OCI-LY7 (cell line): Measurements from ENCODE around the gene TUBGCP6. TPM values are rescaled to one million over a fixed set of nuclear protein-coding genes. Genes with fewer than 3 reads are reported as not detected.

Source experiments
- BruUV-seq: library from RNA; stranded (reverse); fragments of 400-500 nt; replicated peaks from 2 replicates; lab custom pipeline; 2021; lab: Mats Ljungman, UMichigan
- CTCF ChIA-PET: fragments of 300-600 bp; sonication (Branson Sonifier 250); formaldehyde crosslinking; loops from one replicate; lab custom pipeline; 2022; ENCODE audit warnings: antibody characterized with exemption; ENCODE audit not compliant: unreplicated experiment; lab: Charles Lee
- POLR2A ChIA-PET: fragments of 300-600 bp; sonication (Branson Sonifier 250); formaldehyde crosslinking; loops from one replicate; lab custom pipeline; 2022; ENCODE audit warnings: antibody characterized with exemption; lab: Charles Lee
- DNase-seq: peaks from one replicate; pipeline ENCODE4 v3.0.0-alpha.2; 2015; ENCODE audit warnings: low spot score
- H2AFZ ChIP-seq: fragments of 200-600 bp; sonication (generic), shearing (Covaris generic); 2 replicates; pipeline ENCODE4 v1.6.1; 2014; ENCODE audit warnings: mild to moderate bottlenecking, antibody characterized with exemption, low read length, moderate library complexity
- H3K27ac ChIP-seq: fragments of 200-600 bp; sonication (generic); 2 replicates; pipeline ENCODE4 v1.5.1; 2014; ENCODE audit warnings: mixed run types, low read depth, mild to moderate bottlenecking, moderate library complexity, low read length, inconsistent platforms; ENCODE audit not compliant: poor library complexity, severe bottlenecking
- H3K36me3 ChIP-seq: fragments of 200-600 bp; sonication (generic); 2 replicates; pipeline ENCODE4 v1.6.1; 2014; ENCODE audit warnings: mild to moderate bottlenecking, antibody characterized with exemption, low read length, moderate library complexity, mixed read lengths; ENCODE audit not compliant: insufficient read depth
- H3K4me1 ChIP-seq: fragments of 200-600 bp; sonication (generic); 2 replicates; pipeline ENCODE4 v1.5.1; 2014; ENCODE audit warnings: mild to moderate bottlenecking, low read length; ENCODE audit not compliant: insufficient read depth, poor library complexity, severe bottlenecking
- H3K4me2 ChIP-seq: fragments of 200-600 bp; sonication (generic); 2 replicates; pipeline ENCODE4 v1.6.1; 2014; ENCODE audit warnings: mild to moderate bottlenecking, low read length
- H3K4me3 ChIP-seq: fragments of 200-600 bp; sonication (generic); 2 replicates; pipeline ENCODE4 v1.5.1; 2014; ENCODE audit warnings: mild to moderate bottlenecking, low read depth, low read length; ENCODE audit not compliant: poor library complexity, severe bottlenecking
- H3K79me2 ChIP-seq: fragments of 200-600 bp; sonication (generic); 2 replicates; pipeline ENCODE4 v1.6.1; 2016; ENCODE audit warnings: low read depth, mild to moderate bottlenecking, low read length, moderate library complexity, mixed read lengths; ENCODE audit not compliant: insufficient read depth
- H3K9me2 ChIP-seq: fragments of 200-600 bp; sonication (generic); 2 replicates; pipeline ENCODE4 v1.6.1; 2016; ENCODE audit warnings: mild to moderate bottlenecking, low read length, mixed read lengths; ENCODE audit not compliant: insufficient read depth
- H3K9me3 ChIP-seq: fragments of 200-600 bp; sonication (generic); 2 replicates; pipeline ENCODE4 v1.6.1; 2014; ENCODE audit warnings: mild to moderate bottlenecking, mixed run types, low read length, mixed read lengths
- H4K20me1 ChIP-seq: fragments of 200-600 bp; sonication (generic); 2 replicates; pipeline ENCODE4 v1.6.1; 2014; ENCODE audit warnings: mild to moderate bottlenecking, antibody characterized with exemption, low read length, moderate library complexity, mixed read lengths; ENCODE audit not compliant: insufficient read depth
- EZH2phosphoT487 ChIP-seq: fragments of 200-600 bp; sonication (generic); IDR thresholded peaks from 2 replicates; pipeline ENCODE4 v1.6.1; 2018; ENCODE audit warnings: low read depth, borderline replicate concordance, mild to moderate bottlenecking, mixed run types, antibody characterized with exemption, low read length, moderate library complexity, mixed read lengths
- intact Hi-C: fragments of 100-400 bp; cut with micrococcal nuclease; formaldehyde crosslinking; loops from one replicate; pipeline ENCODE4 v1.10.0; 2022; ENCODE audit not compliant: unreplicated experiment
- total RNA-seq, 2 experiments: library from RNA; depleted of rRNA in 1 of 2; stranded (reverse); fragments of >200 nt in 1 of 2; shearing (Covaris generic) in 1 of 2; gene quantifications; 2 replicates each; pipeline ENCODE4 v1.2.3, GENCODE V29; 2014 to 2022
- TF ChIP-seq, protein P1 (sequence below): fragments of 200-600 bp; sonication (generic); conservative IDR thresholded peaks from 2 replicates; pipeline ENCODE4 v1.5.1; 2014; ENCODE audit warnings: mild to moderate bottlenecking, antibody characterized with exemption, low read length, moderate library complexity, mixed read lengths

Gene TUBGCP6
- total RNA-seq, 2 experiments from 2014 or later = 57.7 to 63.2 TPM

DNA sequence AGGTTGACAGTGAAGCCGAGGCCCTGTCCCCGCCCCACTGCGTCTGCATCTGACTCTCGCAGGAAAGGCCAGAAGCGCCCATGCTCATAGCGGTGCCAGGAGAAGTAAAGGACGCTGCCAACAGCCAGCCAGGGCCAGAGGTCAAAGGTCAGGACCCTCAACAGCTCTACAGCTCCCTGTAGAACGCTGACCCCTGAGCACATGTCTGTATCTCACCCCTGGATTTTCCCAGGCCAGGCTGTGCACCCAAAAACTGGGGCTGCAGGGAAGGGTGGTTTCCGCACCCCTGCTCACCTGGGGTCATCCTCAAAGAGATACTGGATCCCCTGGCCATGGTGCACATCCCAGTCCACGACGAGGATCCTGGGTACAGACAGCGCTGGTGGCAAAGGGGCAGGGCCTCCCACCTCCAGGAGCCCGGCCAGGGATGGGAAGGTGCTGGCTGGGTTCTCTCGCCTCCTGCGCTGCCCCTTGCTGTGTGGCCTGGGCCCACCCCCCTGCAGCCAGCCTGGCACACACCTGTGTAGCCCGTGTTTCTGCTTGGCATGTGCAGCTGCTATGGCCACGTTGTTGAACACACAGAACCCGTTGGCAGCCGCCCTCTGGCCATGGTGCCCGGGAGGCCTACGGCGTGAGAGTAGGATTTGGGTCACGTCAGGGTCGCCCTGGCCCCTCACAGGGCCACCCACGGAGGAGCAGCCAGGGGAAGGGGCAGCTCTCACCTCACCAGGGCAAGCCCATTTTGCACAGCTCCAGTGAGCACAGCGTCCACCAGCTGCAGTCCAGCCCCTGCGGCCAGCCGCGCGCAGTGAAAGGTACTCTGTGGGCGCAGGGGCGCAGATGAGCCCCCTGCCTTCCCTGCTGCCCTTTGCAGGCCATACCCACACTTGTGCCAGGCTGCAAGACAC is 4.8 kb upstream of the TUBGCP6 start:
- Histone ChIP-seq H3K27ac (no peak overlapping the region), H3K4me3 (peak overlapping the region; percentile 81), H3K4me1 (peaks cover 53% of the 10 kb centered on the region), H3K9me2 (no peaks in the 10 kb centered on the region), H4K20me1 (no peaks in the 10 kb centered on the region), H3K9me3 (no peaks in the 10 kb centered on the region), H3K4me2 (peak overlapping the region; percentile 94), H3K36me3 (peaks cover 30% of the 10 kb centered on the region), H3K79me2 (peaks cover 14% of the 10 kb centered on the region; the same call in 1 of the 2 replicates), H2AFZ (no peak overlapping the region)
- no peak for DNase-seq
- no peak for TF ChIP-seq EZH2phosphoT487
- TF ChIP-seq, protein P1, sequence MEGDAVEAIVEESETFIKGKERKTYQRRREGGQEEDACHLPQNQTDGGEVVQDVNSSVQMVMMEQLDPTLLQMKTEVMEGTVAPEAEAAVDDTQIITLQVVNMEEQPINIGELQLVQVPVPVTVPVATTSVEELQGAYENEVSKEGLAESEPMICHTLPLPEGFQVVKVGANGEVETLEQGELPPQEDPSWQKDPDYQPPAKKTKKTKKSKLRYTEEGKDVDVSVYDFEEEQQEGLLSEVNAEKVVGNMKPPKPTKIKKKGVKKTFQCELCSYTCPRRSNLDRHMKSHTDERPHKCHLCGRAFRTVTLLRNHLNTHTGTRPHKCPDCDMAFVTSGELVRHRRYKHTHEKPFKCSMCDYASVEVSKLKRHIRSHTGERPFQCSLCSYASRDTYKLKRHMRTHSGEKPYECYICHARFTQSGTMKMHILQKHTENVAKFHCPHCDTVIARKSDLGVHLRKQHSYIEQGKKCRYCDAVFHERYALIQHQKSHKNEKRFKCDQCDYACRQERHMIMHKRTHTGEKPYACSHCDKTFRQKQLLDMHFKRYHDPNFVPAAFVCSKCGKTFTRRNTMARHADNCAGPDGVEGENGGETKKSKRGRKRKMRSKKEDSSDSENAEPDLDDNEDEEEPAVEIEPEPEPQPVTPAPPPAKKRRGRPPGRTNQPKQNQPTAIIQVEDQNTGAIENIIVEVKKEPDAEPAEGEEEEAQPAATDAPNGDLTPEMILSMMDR = no peak
- intact Hi-C loops = loop anchor here (5.0 to 10.0 kb wide), 5 partner anchors 93 to 373 kb away; partner anchors contain the start of genes CHKB, LMF2, NCAPH2 and PPP6R2
- POLR2A ChIA-PET = no interaction called here
- BruUV-seq = no TSS peak
- CTCF ChIA-PET = interaction anchor here (1.0 kb wide), 1 partner anchor 371 kb away, joined by 3 read pairs; no protein-coding TSS in a partner anchor

DNA sequence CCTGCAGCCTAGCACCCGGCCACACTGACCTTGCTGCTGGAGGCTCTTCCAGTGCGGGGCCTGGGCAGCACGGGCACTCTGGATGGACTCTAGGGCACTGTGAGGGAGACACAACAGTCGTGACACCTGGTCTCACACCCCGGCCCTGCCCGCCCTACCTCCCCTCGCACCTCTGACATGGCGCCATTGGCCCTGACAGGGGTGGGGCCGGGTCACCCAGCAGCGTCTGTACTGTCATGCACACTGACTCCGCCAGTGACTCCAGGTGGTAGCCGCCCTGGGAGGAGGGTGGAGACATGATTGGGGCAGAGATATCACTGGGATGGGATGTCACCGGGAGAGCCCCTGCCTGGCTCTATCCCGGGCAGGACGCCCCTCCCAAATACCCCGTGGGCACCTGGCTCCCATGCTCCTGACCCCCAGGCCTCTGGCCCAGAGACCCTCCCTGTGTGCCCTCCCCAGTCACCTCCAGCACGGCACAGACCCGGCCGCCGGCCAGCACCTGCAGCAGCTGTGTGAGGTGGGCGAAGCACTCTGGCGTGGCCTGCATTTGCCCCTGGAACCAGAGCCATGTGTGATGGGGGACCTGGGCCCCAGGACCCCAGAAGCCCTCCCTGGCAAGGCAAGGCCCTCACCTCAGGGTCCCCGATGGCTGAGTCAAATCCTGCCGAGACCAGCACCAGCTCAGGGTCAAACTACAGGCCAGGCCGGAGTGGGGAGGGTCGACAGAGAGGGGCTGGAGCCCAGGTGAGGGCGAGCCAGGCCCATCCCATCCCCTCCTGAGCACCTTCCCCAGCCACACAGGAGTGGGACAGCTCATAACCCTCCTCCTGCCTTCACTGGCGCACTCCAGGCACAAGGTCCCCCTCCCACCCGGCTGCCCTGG is 3.6 kb upstream of the TUBGCP6 start:
- Histone ChIP-seq H3K4me3 (peak overlapping the region; percentile 35), H3K79me2 (peaks cover 26% of the 10 kb centered on the region; the same call in 1 of the 2 replicates), H3K9me3 (no peaks in the 10 kb centered on the region), H3K4me1 (peaks cover 53% of the 10 kb centered on the region), H2AFZ (no peak overlapping the region), H3K36me3 (peaks cover 23% of the 10 kb centered on the region; the same call in 1 of the 2 replicates), H3K4me2 (peak overlapping the region; percentile 65), H4K20me1 (no peaks in the 10 kb centered on the region), H3K9me2 (no peaks in the 10 kb centered on the region), H3K27ac (no peak overlapping the region)
- CTCF ChIA-PET = no interaction called here
- no TSS peak for BruUV-seq
- DNase-seq = no peak
- intact Hi-C loops = loop anchor here (10.0 kb wide), 2 partner anchors 226 to 256 kb away; partner anchors contain the start of genes LMF2, NCAPH2 and SBF1
- TF ChIP-seq, protein P1 = no peak
- no peak for TF ChIP-seq EZH2phosphoT487
- POLR2A ChIA-PET = interaction anchor here (0.6 kb wide), 1 partner anchor 180 kb away, joined by 4 read pairs; no protein-coding TSS in a partner anchor
